DMS153 treated with DMSO at 0.1 percent for 48 hours (cell line): Measurements from ENCODE around the gene RASL12.
"Not testable (repeated sequence)": the region's sequence is repeated elsewhere in the genome, so short reads cannot be mapped to it uniquely, and the experiment has no call there.

Experiments used
- DNase-seq: peaks from one replicate; lab custom pipeline; 2025; ENCODE audit not compliant: unreplicated experiment; lab: John Stamatoyannopoulos, UW

The RASL12 gene

DNA sequence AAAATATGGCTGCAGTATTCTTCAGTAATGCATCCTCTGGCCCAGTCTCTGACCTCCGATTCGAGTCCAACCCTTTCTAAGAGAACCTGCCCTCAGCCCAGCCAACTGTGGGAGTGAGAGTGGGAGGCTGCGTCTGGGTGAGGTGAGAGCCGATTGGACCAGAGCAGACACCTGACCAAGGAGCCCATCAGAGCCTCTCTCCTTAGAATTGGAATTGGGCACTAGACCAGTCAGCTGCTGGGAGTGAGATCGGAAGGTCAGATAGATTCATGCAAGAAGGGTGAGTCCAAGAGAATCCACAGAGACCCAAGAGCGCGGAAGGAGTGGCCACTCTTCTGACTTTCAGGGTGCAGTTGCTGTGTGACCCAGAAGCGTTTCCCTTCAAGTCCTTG, 10.2 kb downstream of the RASL12 start:
- DNase-seq: no peak

DNA sequence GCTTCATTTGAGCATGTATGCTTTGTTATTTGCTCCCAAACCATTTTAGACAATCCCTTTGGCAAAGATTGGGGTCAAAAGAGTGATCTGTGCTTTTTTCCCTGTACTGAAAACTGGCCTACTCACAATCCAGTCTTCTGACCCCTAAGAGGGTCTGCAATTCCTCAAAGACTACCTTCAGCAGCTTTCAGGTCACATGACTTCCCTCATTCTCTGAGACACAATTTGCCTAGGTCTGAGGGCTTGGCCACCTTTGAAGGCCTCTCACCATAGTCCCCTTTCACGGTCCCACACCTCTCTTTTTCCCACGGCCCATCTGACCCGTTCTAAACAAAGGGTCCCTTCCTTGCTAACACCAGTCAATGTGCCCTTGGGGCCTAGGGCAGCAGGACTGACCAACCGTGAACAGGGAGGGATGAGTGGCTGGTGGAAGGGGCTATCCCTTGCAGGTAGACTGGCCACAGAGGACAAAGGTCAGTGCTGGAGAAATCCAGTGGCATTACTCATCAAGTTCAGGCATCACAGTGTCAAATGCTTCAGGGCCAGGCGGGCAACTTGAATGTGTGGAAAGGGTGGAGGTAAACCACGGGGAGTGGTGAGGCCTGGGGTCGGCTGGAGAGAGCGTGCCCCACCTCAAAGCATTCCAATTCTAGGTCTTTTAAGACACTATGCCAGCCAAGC, 10.8 kb downstream of the RASL12 start:
- DNase-seq: no peak

- no peak for DNase-seq
These were observed 11.7 kb downstream of the RASL12 start for GRCh38 chr15:65056106-65056505.

- DNase-seq: no peak
These were observed 12.5 kb downstream of the RASL12 start for GRCh38 chr15:65055201-65055870.

DNA sequence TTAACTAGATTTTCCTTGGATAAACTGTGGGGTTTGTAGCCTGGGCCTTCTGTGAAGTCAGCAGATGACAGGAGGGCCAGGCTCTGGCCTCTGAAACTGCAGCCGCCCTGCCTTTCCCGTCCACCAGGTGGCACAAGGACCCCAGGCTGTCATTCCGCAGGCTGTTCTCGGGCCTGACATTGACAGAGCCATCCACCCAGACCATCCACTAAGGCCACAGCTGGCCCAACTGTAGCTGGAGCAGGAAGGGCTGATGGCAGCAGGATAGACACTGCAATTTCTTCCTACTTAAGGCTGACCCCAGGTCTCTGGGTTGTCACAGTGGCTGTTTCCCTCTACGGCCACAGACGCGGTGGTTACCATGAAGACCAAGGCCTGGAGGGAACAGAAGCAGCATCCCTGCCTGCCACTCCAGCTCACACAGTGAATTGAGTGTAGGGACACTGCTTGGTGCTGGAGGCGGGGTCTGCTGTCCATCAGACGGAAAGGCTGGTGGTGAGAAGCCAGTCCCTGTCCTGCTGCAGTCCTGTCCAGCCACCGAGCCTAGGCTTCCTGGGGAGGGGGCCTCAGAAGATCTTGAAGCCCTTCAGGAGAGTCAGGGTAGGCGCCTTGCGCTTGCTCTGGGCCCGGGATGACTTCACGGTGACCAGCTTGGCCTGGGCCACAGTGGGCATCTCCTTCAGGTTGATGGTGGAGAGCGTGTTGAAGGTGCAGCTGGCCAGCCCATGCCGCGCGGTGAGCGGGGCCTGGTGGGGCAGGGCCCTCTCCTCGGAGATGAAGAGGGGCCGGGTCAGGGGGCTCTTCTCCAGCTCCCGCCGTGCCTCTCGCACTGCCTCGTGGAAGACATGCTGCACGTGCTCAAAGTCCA, 13.2 kb downstream of the RASL12 start:
- DNase-seq: no peak

- DNase-seq: no peak
These were observed 14.8 kb downstream of the RASL12 start for GRCh38 chr15:65052956-65053355.

DNA sequence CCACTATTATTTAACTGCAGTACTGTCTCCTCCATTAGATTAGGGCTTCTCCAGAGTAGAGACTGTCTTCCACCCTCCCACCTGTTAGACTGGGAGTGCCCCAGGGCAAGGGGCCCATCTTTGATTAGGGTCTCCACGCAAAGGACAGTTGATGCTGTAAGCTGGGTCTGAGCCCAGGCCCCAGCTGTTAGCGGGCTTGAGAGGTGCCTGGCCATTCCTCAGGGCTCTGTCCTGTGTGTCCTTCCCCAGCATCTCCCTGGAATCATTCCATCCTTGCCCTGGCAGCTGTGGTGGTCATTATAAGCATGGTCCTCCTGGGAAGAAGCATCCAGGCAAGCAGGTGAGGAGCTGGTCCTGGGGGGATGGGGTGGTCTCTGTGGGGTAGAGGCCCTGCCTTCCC, 16.5 kb downstream of the RASL12 start:
- no peak for DNase-seq

- DNase-seq: no peak
These were observed 17.5 kb downstream of the RASL12 start for GRCh38 chr15:65050270-65050669.

DNA sequence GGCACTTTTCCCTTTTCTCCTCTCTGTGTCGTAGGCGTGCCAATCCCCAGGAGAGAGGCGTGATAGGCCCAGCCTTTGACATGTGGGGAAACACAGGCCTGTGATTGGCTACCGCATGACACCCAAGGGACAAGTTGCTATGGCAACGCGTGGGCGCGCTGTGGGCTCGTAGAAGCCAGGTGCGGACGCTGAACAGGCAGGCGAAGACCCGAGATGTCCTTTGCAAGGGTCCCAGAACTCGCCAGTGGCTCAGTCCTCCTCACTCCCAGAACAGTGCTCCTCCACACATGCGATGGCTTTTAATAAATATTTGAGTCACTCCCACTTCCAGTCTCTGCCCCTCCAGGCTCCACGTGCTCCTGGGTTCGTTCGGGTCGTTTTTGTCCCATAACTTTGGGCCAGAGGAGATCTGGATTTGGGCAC, 18.4 kb downstream of the RASL12 start:
- peak; percentile 52 for DNase-seq

GRCh38 chr15:65048241-65048640, 19.6 kb downstream of the RASL12 start:
- no peak for DNase-seq

GRCh38 chr15:65044724-65045481, 22.9 kb downstream of the RASL12 start, which contains the start of gene SLC51B:
Gene SLC51B (plus strand): TSS chr15:65045387. CDS start chr15:65050005, 4,618 bp downstream.
- DNase-seq: no peak

GRCh38 chr15:65044218-65044617, 23.6 kb downstream of the RASL12 start:
- DNase-seq: not testable (repeated sequence)

DNA sequence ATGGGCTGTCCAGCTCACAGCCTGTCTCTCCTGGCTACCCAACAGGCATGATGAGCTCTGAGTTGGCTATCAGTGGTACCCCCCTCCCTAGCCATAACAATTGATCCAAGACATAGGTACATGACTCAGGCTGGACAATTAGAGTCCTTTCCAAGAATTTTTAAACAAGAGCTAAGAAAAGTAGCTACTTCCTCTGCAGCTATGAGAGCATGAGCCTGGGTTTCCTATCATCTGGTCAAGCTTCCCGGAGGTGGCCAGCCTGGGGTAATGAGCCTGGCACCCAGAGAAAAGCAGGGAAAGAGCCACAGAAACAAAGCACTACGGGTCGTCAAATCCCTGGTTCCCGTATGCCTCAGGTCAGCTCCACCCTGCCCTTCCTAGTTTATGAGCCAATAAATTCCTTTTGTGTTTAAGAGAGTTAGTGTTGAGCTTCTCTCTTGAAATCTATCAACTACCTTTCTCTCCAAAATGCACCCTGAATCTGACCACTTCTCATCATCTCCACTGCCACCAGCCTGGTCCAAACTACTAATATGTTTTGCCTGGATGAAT, 24.9 kb downstream of the RASL12 start:
- no peak for DNase-seq

GRCh38 chr15:65041787-65042186, 26.0 kb downstream of the RASL12 start:
- DNase-seq: no peak

- DNase-seq: no peak
These were observed 27.3 kb downstream of the RASL12 start for GRCh38 chr15:65040461-65040860.

- no peak for DNase-seq
These were observed 29.0 kb downstream of the RASL12 start for GRCh38 chr15:65038836-65039235.

DNA sequence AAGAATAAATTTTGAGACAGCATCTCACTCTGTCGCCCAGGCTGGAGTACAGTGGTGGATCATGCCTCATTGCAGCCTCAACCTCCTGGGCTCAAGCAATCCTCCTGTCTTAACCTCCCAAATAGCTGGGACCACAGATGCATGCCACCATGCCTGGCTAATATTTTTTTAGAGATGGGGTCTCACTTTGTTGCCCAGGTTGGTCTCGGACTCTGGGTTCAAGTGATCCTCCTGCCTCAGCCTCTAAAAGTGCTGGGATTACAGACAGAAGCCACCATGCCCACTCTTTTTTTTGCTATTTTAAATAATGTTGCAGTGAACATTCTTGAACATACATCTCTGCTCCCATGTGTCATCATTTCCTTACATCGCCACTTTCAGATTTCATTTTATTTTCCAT, 29.4 kb downstream of the RASL12 start:
- DNase-seq: no peak

- DNase-seq: no peak
These were observed 30.5 kb downstream of the RASL12 start for GRCh38 chr15:65037309-65037708.

DNA sequence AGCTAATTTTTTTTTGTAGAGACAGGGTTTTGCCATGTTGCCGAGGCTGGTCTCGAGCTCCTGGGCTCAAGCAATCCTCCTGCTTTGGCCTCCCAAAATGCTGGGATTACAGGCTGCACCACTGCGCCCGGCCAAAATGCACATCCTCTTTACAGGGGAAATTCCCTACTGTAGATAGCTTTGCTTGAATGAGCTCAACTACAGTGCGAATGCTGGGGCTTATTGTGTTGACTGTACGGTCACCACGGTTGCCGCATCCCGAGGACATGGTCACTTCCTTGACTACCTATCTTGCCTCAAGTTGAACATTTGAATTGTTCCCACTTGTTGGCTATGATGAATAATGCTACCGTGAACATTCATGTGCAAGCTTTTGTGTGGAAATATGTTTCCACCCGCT, 33.1 kb downstream of the RASL12 start:
- DNase-seq: no peak

DNA sequence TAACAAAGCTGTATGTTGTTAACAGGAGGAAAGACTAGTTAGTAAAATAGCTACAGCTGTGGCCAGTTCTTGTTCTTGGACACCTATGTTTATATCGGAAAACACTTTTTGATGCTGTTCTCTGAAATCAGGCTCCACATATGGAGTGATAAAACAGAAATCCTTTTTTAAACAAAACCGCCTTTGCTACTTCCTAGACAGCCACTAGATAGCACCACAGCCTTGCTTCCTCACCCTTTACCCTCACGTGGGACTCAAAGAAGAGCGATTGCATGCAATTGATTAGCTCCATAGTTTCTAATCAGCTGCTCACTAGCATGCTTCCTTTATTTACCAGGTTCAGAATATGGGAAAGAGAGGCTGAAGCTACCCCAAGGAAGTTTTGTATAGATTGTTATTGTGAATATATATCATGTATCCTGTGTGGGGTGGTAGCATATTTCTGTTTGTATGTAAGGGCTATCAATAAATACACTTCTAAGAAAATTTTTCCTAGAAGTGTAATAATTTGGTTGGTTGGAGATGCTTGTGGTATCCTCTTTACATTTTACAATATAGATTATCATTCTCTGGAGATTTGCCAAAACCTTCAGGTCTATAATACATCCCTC, 34.0 kb downstream of the RASL12 start:
- DNase-seq: no peak
